HFFc6 (cell line): ENCODE measurements around the gene CCDC106. TPM values are rescaled to one million over a fixed set of nuclear protein-coding genes. Genes with fewer than 3 reads are reported as not detected.

ENCODE experiments used
- DNase-seq: peaks from one replicate; pipeline ENCODE4 v3.0.0-alpha.2; 2018
- H3K27ac Mint-ChIP-seq: 2 replicates; pipeline ENCODE4 v1.8.0; 2020; ENCODE audit warnings: mild to moderate bottlenecking, mixed read lengths
- H3K27me3 Mint-ChIP-seq: 2 replicates; pipeline ENCODE4 v1.8.0; 2021; ENCODE audit warnings: mild to moderate bottlenecking, moderate library complexity, mixed read lengths; ENCODE audit not compliant: insufficient read depth
- H3K36me3 Mint-ChIP-seq: 2 replicates; pipeline ENCODE4 v1.8.0; 2021; ENCODE audit warnings: low read depth, mixed read lengths
- H3K4me1 Mint-ChIP-seq: 2 replicates; pipeline ENCODE4 v1.8.0; 2020; ENCODE audit warnings: low read depth, mixed read lengths
- H3K4me3 Mint-ChIP-seq: 2 replicates; pipeline ENCODE4 v1.8.0; 2020; ENCODE audit warnings: mild to moderate bottlenecking, moderate library complexity, mixed read lengths
- H3K9me3 Mint-ChIP-seq: 2 replicates; pipeline ENCODE4 v1.8.0; 2020; ENCODE audit warnings: mild to moderate bottlenecking, mixed read lengths
- CTCF ChIP-seq: fragments of 200-600 bp; sonication (generic); IDR thresholded peaks from 2 replicates; pipeline ENCODE4 v1.5.0; 2021; ENCODE audit warnings: antibody characterized with exemption, mild to moderate bottlenecking
- long read RNA-seq: library from polyadenylated mRNA; unstranded; transcript quantifications from one replicate; pipeline ENCODE4 v2.0.0, GENCODE V29; 2019
- total RNA-seq, 6 experiments: library from RNA; stranded (reverse); fragmentation: NEBNext Ultra II Directional; extraction: Animal tissue kit (Norgen Biotek cat#: 25700); gene quantifications; 2 replicates in 1 of 6; 3 replicates in 5 of 6; pipeline ENCODE4 v1.2.3, GENCODE V29; 2021

Gene CCDC106
- total RNA-seq: 10 to 100 TPM; 12.9 to 17.4 (median 14.0) TPM
- long read RNA-seq, partial matches to known transcripts: 2 of 18 reads
- long read RNA-seq, other reads (novel, unspliced or antisense): 2 of 18 reads

- H3K27me3 Mint-ChIP-seq: peaks cover 5% of the 10 kb centered on the region
- H3K27ac Mint-ChIP-seq: peak within 1 kb of the TSS; percentile 69
- H3K4me3 Mint-ChIP-seq: peak within 1 kb of the TSS; percentile 85
- peaks cover 25% of the 10 kb centered on the region for H3K4me1 Mint-ChIP-seq
- no peak for TF ChIP-seq CTCF
- H3K9me3 Mint-ChIP-seq: no peaks in the 10 kb centered on the region
- peaks cover 13% of the 10 kb centered on the region for H3K36me3 Mint-ChIP-seq
- peak; percentile 24 for DNase-seq
Observed at GRCh38 chr19:55647732-55648584, at the start of gene CCDC106. Gene CCDC106 (plus strand): TSS chr19:55648212. CDS start chr19:55649047, 835 bp downstream.

- Mint-ChIP-seq H3K36me3 (peaks cover 46% of the 10 kb centered on the region), H3K27me3 (peaks cover 1% of the 10 kb centered on the region), H3K4me3 (peak overlapping the region; percentile 98), H3K9me3 (no peaks in the 10 kb centered on the region), H3K4me1 (peaks cover 19% of the 10 kb centered on the region), H3K27ac (peak overlapping the region; percentile 99)
- peak; percentile 92 for DNase-seq
- TF ChIP-seq CTCF: no peak
Observed at GRCh38 chr19:55598719-55599467, 49.1 kb upstream of the CCDC106 start.

- Mint-ChIP-seq H3K27me3 (peaks cover 1% of the 10 kb centered on the region), H3K9me3 (no peaks in the 10 kb centered on the region), H3K36me3 (peaks cover 45% of the 10 kb centered on the region), H3K27ac (peak within 1 kb of the TSS; percentile 99), H3K4me1 (peaks cover 21% of the 10 kb centered on the region), H3K4me3 (peak within 1 kb of the TSS; percentile 98)
- DNase-seq: peak; percentile 96
- TF ChIP-seq CTCF: no peak
Observed at GRCh38 chr19:55599468-55599841, 48.6 kb upstream of the CCDC106 start, which contains the start of gene FIZ1. Gene FIZ1 (minus strand): TSS chr19:55599517. CDS start chr19:55597865, 1,652 bp downstream.

- Mint-ChIP-seq H3K27ac (peak within 1 kb of the TSS; percentile 99), H3K27me3 (peaks cover 1% of the 10 kb centered on the region), H3K9me3 (no peaks in the 10 kb centered on the region), H3K4me1 (peaks cover 26% of the 10 kb centered on the region), H3K36me3 (peaks cover 40% of the 10 kb centered on the region), H3K4me3 (peak within 1 kb of the TSS; percentile 98)
- TF ChIP-seq CTCF: no peak
- DNase-seq: peak; percentile 74
Observed at GRCh38 chr19:55599842-55600661, 48.0 kb upstream of the CCDC106 start, which contains the start of gene ZNF524. Gene ZNF524 (plus strand): TSS chr19:55600288. CDS start chr19:55602113, 1,825 bp downstream.

- H3K27me3 Mint-ChIP-seq: peaks cover 1% of the 10 kb centered on the region
- DNase-seq: no peak
- peaks cover 34% of the 10 kb centered on the region for H3K36me3 Mint-ChIP-seq
- H3K4me1 Mint-ChIP-seq: peaks cover 26% of the 10 kb centered on the region
- peak overlapping the region; percentile 84 for H3K4me3 Mint-ChIP-seq
- no peaks in the 10 kb centered on the region for H3K9me3 Mint-ChIP-seq
- H3K27ac Mint-ChIP-seq: peak overlapping the region; percentile 76
- TF ChIP-seq CTCF: no peak
Observed at GRCh38 chr19:55600662-55601028, 47.4 kb upstream of the CCDC106 start.
